Brain microvascular endothelial cell (primary cell): ENCODE measurements around the gene PNCK.

Source experiments
- DNase-seq: peaks from one replicate; pipeline ENCODE4 v3.0.0-alpha.2; 2020
- H3K27ac ChIP-seq: fragments of 250-450 bp; sonication (Bioruptor Pico); 2 replicates; pipeline ENCODE4 v1.5.1; 2020; ENCODE audit warnings: mild to moderate bottlenecking, moderate library complexity
- H3K27me3 ChIP-seq: fragments of 250-450 bp; sonication (Bioruptor Pico); replicated peaks from 2 replicates; pipeline ENCODE4 v1.5.1; 2020; ENCODE audit warnings: mild to moderate bottlenecking
- H3K36me3 ChIP-seq: fragments of 250-450 bp; sonication (Bioruptor Pico); replicated peaks from 2 replicates; pipeline ENCODE4 v1.5.1; 2020; ENCODE audit warnings: mild to moderate bottlenecking
- H3K4me3 ChIP-seq: 2 replicates; pipeline ENCODE4 v1.5.1; 2011; ENCODE audit warnings: low read depth, mild to moderate bottlenecking, control low read depth, low read length, moderate library complexity
- CTCF ChIP-seq: IDR thresholded peaks from 2 replicates; pipeline ENCODE4 v1.5.1; 2011; ENCODE audit warnings: low read depth, mild to moderate bottlenecking, moderate library complexity, low read length, control low read depth, inconsistent platforms; ENCODE audit errors: missing control alignments
- in situ Hi-C: cut with HindIII; loops from 2 replicates; pipeline ENCODE4 v1.10.0; 2017; ENCODE audit warnings: low sequenced_read_pairs, low pct_ligation_motif_present

The PNCK gene

GRCh38 chrX:153669901-153670731 lies 3.5 kb downstream of the PNCK start:
- in situ Hi-C loops: no loop called here
- Histone ChIP-seq H3K36me3 (no peaks in the 10 kb centered on the region), H3K27me3 (peaks cover 5% of the 10 kb centered on the region), H3K4me3 (no peak overlapping the region), H3K27ac (no peak overlapping the region)
- no peak for TF ChIP-seq CTCF
- no peak for DNase-seq

- Histone ChIP-seq H3K36me3 (no peaks in the 10 kb centered on the region), H3K27ac (no peak overlapping the region), H3K27me3 (peaks cover 5% of the 10 kb centered on the region), H3K4me3 (no peak overlapping the region)
- no peak for DNase-seq
- peak; percentile 85 for TF ChIP-seq CTCF
- in situ Hi-C loops: no loop called here
Measured at GRCh38 chrX:153669174-153669890, 4.3 kb downstream of the PNCK start.

- no peak for DNase-seq
- H3K27me3 ChIP-seq: peaks cover 2% of the 10 kb centered on the region
- in situ Hi-C loops: no loop called here
- H3K4me3 ChIP-seq: no peak overlapping the region
- H3K36me3 ChIP-seq: no peaks in the 10 kb centered on the region
- no peak for TF ChIP-seq CTCF
- no peak overlapping the region for H3K27ac ChIP-seq
Measured at GRCh38 chrX:153668423-153669173, 5.0 kb downstream of the PNCK start.

- peak; percentile 69 for DNase-seq
- peaks cover 1% of the 10 kb centered on the region for H3K27me3 ChIP-seq
- no peak overlapping the region for H3K4me3 ChIP-seq
- H3K27ac ChIP-seq: no peak overlapping the region
- H3K36me3 ChIP-seq: no peaks in the 10 kb centered on the region
- in situ Hi-C loops: no loop called here
- peak; percentile 84 for TF ChIP-seq CTCF
Measured at GRCh38 chrX:153667956-153668396, 5.6 kb downstream of the PNCK start.

- Histone ChIP-seq H3K4me3 (no peak overlapping the region), H3K36me3 (no peaks in the 10 kb centered on the region), H3K27me3 (no peaks in the 10 kb centered on the region), H3K27ac (no peak overlapping the region)
- TF ChIP-seq CTCF: no peak
- no peak for DNase-seq
- in situ Hi-C loops: no loop called here
Measured at GRCh38 chrX:153667281-153667955, 6.2 kb downstream of the PNCK start.
